Esophagus muscularis mucosa (tissue), 4 donors: ENCODE data around the gene CCL20. TPM values are rescaled to one million over a fixed set of nuclear protein-coding genes. Genes with fewer than 3 reads are reported as not detected.
"Not testable (repeated sequence)": the region's sequence is repeated elsewhere in the genome, so short reads cannot be mapped to it uniquely, and the experiment has no call there.

Experiments
- DNase-seq: peaks from one replicate; pipeline ENCODE4 v3.0.0-alpha.2; 2017; ENCODE audit errors: extremely low spot score
- H3K27ac ChIP-seq, 4 donors: fragments of 200-600 bp; sonication (generic); replicated peaks in 1 of 4; 1 replicate in 3 of 4; 2 replicates in 1 of 4; pipeline ENCODE4 v1.5.1; 2016 to 2019; ENCODE audit warnings: mild to moderate bottlenecking in 1 of 4
- H3K27me3 ChIP-seq, 4 donors: fragments of 200-600 bp; sonication (generic); one replicate each; pipeline versions ENCODE4 v1.5.1 to v1.6.0; 2016 to 2019
- H3K36me3 ChIP-seq, 4 donors: fragments of 200-600 bp; sonication (generic); one replicate each; pipeline ENCODE4 v1.5.1; 2016 to 2019
- H3K4me1 ChIP-seq, 4 donors: fragments of 200-600 bp; sonication (generic); one replicate each; pipeline ENCODE4 v1.5.1; 2016 to 2019
- H3K4me3 ChIP-seq, 4 donors: fragments of 200-600 bp; sonication (generic); 1 replicate in 2 of 4; 2 replicates in 2 of 4; pipeline ENCODE4 v1.5.1; 2016 to 2019; ENCODE audit warnings: mild to moderate bottlenecking in 4 of 4, moderate library complexity in 1 of 4
- H3K9me3 ChIP-seq, 4 donors: fragments of 200-600 bp; sonication (generic); 1 replicate in 3 of 4; 2 replicates in 1 of 4; pipeline ENCODE4 v1.5.1; 2016 to 2019
- CTCF ChIP-seq, 3 experiments: fragments of 200-600 bp in 2 of 3; fragments of 450-650 bp in 1 of 3; sonication (generic) in 2 of 3; IDR thresholded peaks; one replicate each; pipeline ENCODE4 v1.5.1; 2017 to 2019; ENCODE audit warnings: antibody characterized with exemption in 3 of 3, mild to moderate bottlenecking in 2 of 3, moderate library complexity in 1 of 3
- EP300 ChIP-seq: sonication (generic); formaldehyde crosslinking; IDR thresholded peaks from one replicate; pipeline ENCODE4 v1.6.1; 2017; ENCODE audit warnings: antibody characterized with exemption
- POLR2A ChIP-seq: fragments of 450-650 bp; IDR thresholded peaks from one replicate; pipeline ENCODE4 v1.6.1; 2017; ENCODE audit warnings: antibody characterized with exemption, moderate library complexity, mild to moderate bottlenecking, low read depth
- POLR2AphosphoS5 ChIP-seq, 2 donors: sonication (generic); formaldehyde crosslinking; IDR thresholded peaks; one replicate each; pipeline ENCODE4 v1.6.1; 2017; ENCODE audit warnings: antibody characterized with exemption in 2 of 2
- WGBS: methylation state at CpG from one replicate; pipeline ENCODE4 v1.1.5; 2018; 5-methylcytosine and 5-hydroxymethylcytosine counted together
- intact Hi-C: fragments of 100-400 bp; cut with DNase I; formaldehyde crosslinking; loops from one replicate; pipeline ENCODE4 v1.15.1; 2023
- total RNA-seq, 4 donors: library from RNA; depleted of rRNA; stranded (reverse); fragments of >200 nt; gene quantifications; one replicate each; pipeline versions ENCODE4 v1.1.0 to v1.2.1, GENCODE V29; 2016

The CCL20 gene
- total RNA-seq, 4 donors from 2014 or later: 3.5 TPM; not detected in 3

- no peaks in the 10 kb centered on the region for H3K27me3 ChIP-seq
- H3K9me3 ChIP-seq: no peaks in the 10 kb centered on the region
- TF ChIP-seq POLR2A (no peak), POLR2AphosphoS5 (IDR thresholded peaks at IDR 0.05) (no peak), CTCF (IDR thresholded peaks at IDR 0.05) (no peak), EP300 (no peak)
- H3K4me3 ChIP-seq: no peak overlapping the region
- 87% methylated on average over 7 of the region's 7 CpGs for WGBS
- H3K27ac ChIP-seq: no peak overlapping the region
- no peaks in the 10 kb centered on the region for H3K36me3 ChIP-seq
- DNase-seq: no peak
- intact Hi-C loops: no loop called here
- H3K4me1 ChIP-seq: no peaks in the 10 kb centered on the region
Measured at GRCh38 chr2:227827143-227827542, 13.5 kb downstream of the CCL20 start.

GRCh38 chr2:227828477-227828912 is 14.9 kb downstream of the CCL20 start:
- no peaks in the 10 kb centered on the region for H3K27me3 ChIP-seq
- no peak for DNase-seq
- no peaks in the 10 kb centered on the region for H3K9me3 ChIP-seq
- H3K4me3 ChIP-seq: no peak overlapping the region
- intact Hi-C loops: no loop called here
- no peak for TF ChIP-seq POLR2A
- no peak for TF ChIP-seq CTCF (IDR thresholded peaks at IDR 0.05)
- TF ChIP-seq POLR2AphosphoS5 (IDR thresholded peaks at IDR 0.05): no peak
- no peak for TF ChIP-seq EP300
- H3K27ac ChIP-seq: no peak overlapping the region
- H3K36me3 ChIP-seq: no peaks in the 10 kb centered on the region
- H3K4me1 ChIP-seq: no peaks in the 10 kb centered on the region

GRCh38 chr2:227829337-227829736 is 15.7 kb downstream of the CCL20 start:
- intact Hi-C loops: no loop called here
- no peak for TF ChIP-seq POLR2A
- no peak for TF ChIP-seq CTCF (IDR thresholded peaks at IDR 0.05)
- TF ChIP-seq POLR2AphosphoS5 (IDR thresholded peaks at IDR 0.05): no peak
- no peak for TF ChIP-seq EP300
- Histone ChIP-seq H3K4me3 (no peak overlapping the region), H3K9me3 (no peaks in the 10 kb centered on the region), H3K4me1 (no peaks in the 10 kb centered on the region), H3K27ac (no peak overlapping the region), H3K36me3 (no peaks in the 10 kb centered on the region), H3K27me3 (no peaks in the 10 kb centered on the region)
- WGBS: 84% methylated on average over 2 of the region's 2 CpGs
- no peak for DNase-seq

- no peaks in the 10 kb centered on the region for H3K36me3 ChIP-seq
- H3K4me3 ChIP-seq: no peak overlapping the region
- H3K27me3 ChIP-seq: no peaks in the 10 kb centered on the region
- H3K27ac ChIP-seq: no peak overlapping the region
- no peak for DNase-seq
- TF ChIP-seq CTCF (IDR thresholded peaks at IDR 0.05): no peak
- TF ChIP-seq POLR2AphosphoS5 (IDR thresholded peaks at IDR 0.05): no peak
- TF ChIP-seq EP300: no peak
- TF ChIP-seq POLR2A: no peak
- H3K9me3 ChIP-seq: no peaks in the 10 kb centered on the region
- intact Hi-C loops: no loop called here
- H3K4me1 ChIP-seq: no peaks in the 10 kb centered on the region
- WGBS: 93% methylated on average over 10 of the region's 10 CpGs
Measured at GRCh38 chr2:227834423-227834822, 20.8 kb downstream of the CCL20 start.

- TF ChIP-seq CTCF (IDR thresholded peaks at IDR 0.05) (no peak), POLR2A (no peak), POLR2AphosphoS5 (IDR thresholded peaks at IDR 0.05) (no peak)
- H3K27me3 ChIP-seq: no peaks in the 10 kb centered on the region
- no peaks in the 10 kb centered on the region for H3K9me3 ChIP-seq
- no peak overlapping the region for H3K4me3 ChIP-seq
- no peaks in the 10 kb centered on the region for H3K4me1 ChIP-seq
- H3K27ac ChIP-seq: no peak overlapping the region
- intact Hi-C loops: no loop called here
- WGBS: 82% methylated on average over 5 of the region's 5 CpGs
- no peak for DNase-seq
- no peaks in the 10 kb centered on the region for H3K36me3 ChIP-seq
Measured at GRCh38 chr2:227834916-227835650, 21.4 kb downstream of the CCL20 start.

- not testable (repeated sequence) for DNase-seq, H3K27ac ChIP-seq, H3K9me3 ChIP-seq
Measured at GRCh38 chr2:227839339-227840129, 25.9 kb downstream of the CCL20 start.

More at GRCh38 chr2:227839339-227840129, 25.9 kb downstream of the CCL20 start:
- 71% methylated on average over 4 of the region's 7 CpGs for WGBS
- H3K27me3 ChIP-seq, H3K36me3 ChIP-seq, intact Hi-C loops, H3K4me3 ChIP-seq, H3K4me1 ChIP-seq: not testable (repeated sequence)
